ENCODE results near the gene LAIR1.

DNA sequence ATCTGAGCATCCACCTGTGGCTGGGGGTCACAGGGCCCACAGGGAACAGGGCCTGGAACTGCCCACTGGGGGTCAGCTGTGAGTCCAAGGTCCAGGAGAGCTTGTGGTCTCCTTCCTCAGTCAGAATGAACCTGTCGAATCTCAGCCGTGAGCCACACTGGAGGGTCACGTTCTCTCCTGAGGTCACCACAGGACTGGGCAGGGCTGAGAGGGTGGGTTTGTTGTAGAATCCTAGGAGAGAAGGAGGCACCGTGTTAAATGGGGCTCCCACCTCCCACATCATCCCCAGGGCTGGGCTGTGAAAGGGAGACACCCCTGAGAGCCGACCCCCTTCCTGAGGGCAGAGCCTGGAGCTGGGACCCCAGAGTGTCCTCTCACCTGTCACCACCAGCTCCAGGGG is 53.2 kb downstream of the LAIR1 start:
- no peak for TF ChIP-seq SUZ12 (IDR thresholded peaks at IDR 0.05; ENCODE audit: extremely low read depth, insufficient read depth, insufficient read length)
- TF ChIP-seq YY1 (IDR thresholded peaks at IDR 0.05; ENCODE audit: insufficient read depth, insufficient read length), result no peak
- TF ChIP-seq ZNF274 (IDR thresholded peaks at IDR 0.05; ENCODE audit: low read depth, low read length), result no peak

All from NT2/D1 (cell line).